Measurements from ENCODE around the gene SPEN.

GRCh38 chr1:15883326-15883725, 35.8 kb downstream of the SPEN start:
- TF ChIP-seq POLR2AphosphoS5 (IDR thresholded peaks at IDR 0.05) (no peak), CTCF (IDR thresholded peaks at IDR 0.05) (no peak), POLR2A (IDR thresholded peaks at IDR 0.05; ENCODE audit: low read depth) (no peak), EP300 (IDR thresholded peaks at IDR 0.05) (no peak)

Data from esophagus muscularis mucosa (tissue), 4 donors.